NCI-H526 treated with DMSO at 0.1 percent for 48 hours (cell line): ENCODE measurements around the gene CLDN24.

Source experiments
- DNase-seq: peaks from one replicate; lab custom pipeline; 2025; lab: John Stamatoyannopoulos, UW

The CLDN24 gene

GRCh38 chr4:183321079-183321478, 1.1 kb downstream of the CLDN24 start:
- DNase-seq, result no peak

GRCh38 chr4:183320211-183321059, 1.8 kb downstream of the CLDN24 start, which contains the start of gene CLDN22:
CLDN22 (minus strand) TSS chr4:183320276; CDS start chr4:183320218, 58 bp downstream.
- no peak for DNase-seq

- no peak for DNase-seq
Measured at GRCh38 chr4:183318656-183319055, 3.6 kb downstream of the CLDN24 start.

GRCh38 chr4:183314806-183315205, 7.4 kb downstream of the CLDN24 start:
- DNase-seq, result no peak

- no peak for DNase-seq
Measured at GRCh38 chr4:183314336-183314735, 7.9 kb downstream of the CLDN24 start.

- DNase-seq, result no peak
Measured at GRCh38 chr4:183312841-183313240, 9.4 kb downstream of the CLDN24 start.

- no peak for DNase-seq
Measured at GRCh38 chr4:183306811-183307210, 15.4 kb downstream of the CLDN24 start.

GRCh38 chr4:183304538-183304937, 17.7 kb downstream of the CLDN24 start:
- DNase-seq, result no peak

- DNase-seq, result no peak
Measured at GRCh38 chr4:183304067-183304466, 18.2 kb downstream of the CLDN24 start.

- no peak for DNase-seq
Measured at GRCh38 chr4:183303301-183303700, 18.9 kb downstream of the CLDN24 start.

- DNase-seq, result no peak
Measured at GRCh38 chr4:183300655-183301054, 21.6 kb downstream of the CLDN24 start.

- DNase-seq, result no peak
Measured at GRCh38 chr4:183300070-183300469, 22.2 kb downstream of the CLDN24 start.

- no peak for DNase-seq
Measured at GRCh38 chr4:183299464-183299863, 22.8 kb downstream of the CLDN24 start.

- no peak for DNase-seq
Measured at GRCh38 chr4:183297675-183298074, 24.6 kb downstream of the CLDN24 start.

GRCh38 chr4:183295711-183296110, 26.5 kb downstream of the CLDN24 start:
- no peak for DNase-seq

- no peak for DNase-seq
Measured at GRCh38 chr4:183291070-183291469, 31.2 kb downstream of the CLDN24 start.

- DNase-seq, result no peak
Measured at GRCh38 chr4:183289688-183290087, 32.5 kb downstream of the CLDN24 start.

GRCh38 chr4:183288955-183289354, 33.3 kb downstream of the CLDN24 start:
- DNase-seq, result no peak

GRCh38 chr4:183287677-183288076, 34.5 kb downstream of the CLDN24 start:
- DNase-seq, result no peak

- DNase-seq, result no peak
Measured at GRCh38 chr4:183287309-183287659, 34.9 kb downstream of the CLDN24 start.

GRCh38 chr4:183286590-183287308, 35.5 kb downstream of the CLDN24 start:
- DNase-seq, result no peak

GRCh38 chr4:183285886-183286285, 36.3 kb downstream of the CLDN24 start:
- DNase-seq, result no peak

GRCh38 chr4:183284965-183285364, 37.3 kb downstream of the CLDN24 start:
- no peak for DNase-seq
